K562 (cell line): ENCODE data around the gene IRF2BP1. TPM values are rescaled to one million over a fixed set of nuclear protein-coding genes. Genes with fewer than 3 reads are reported as not detected.

Source experiments
- ARID2 ChIP-seq: fragments of 450-650 bp; IDR thresholded peaks from 2 replicates; pipeline ENCODE4 v1.6.1; 2017; ENCODE audit warnings: antibody characterized with exemption, mild to moderate bottlenecking
- ATF3 ChIP-seq, 2 experiments: fragments of 450-650 bp in 1 of 2; sonication (generic) in 1 of 2; formaldehyde crosslinking in 1 of 2; IDR thresholded peaks in 1 of 2; conservative IDR thresholded peaks in 1 of 2; 2 replicates each; pipeline versions ENCODE4 v1.6.1 to v1.8.1; 2016 to 2023; ENCODE audit warnings: mild to moderate bottlenecking in 2 of 2, moderate library complexity in 2 of 2, inconsistent platforms in 1 of 2, missing genetic modification reagents in 1 of 2
- BRF1 ChIP-seq: IDR thresholded peaks from 3 replicates; pipeline ENCODE4 v1.6.1; 2011; ENCODE audit warnings: borderline replicate concordance, mild to moderate bottlenecking; ENCODE audit not compliant: insufficient read length; ENCODE audit errors: extremely low read depth
- CBX2 ChIP-seq: fragments of 200-600 bp; sonication (generic); IDR thresholded peaks from one replicate; pipeline ENCODE4 v1.6.1; 2012; ENCODE audit warnings: mild to moderate bottlenecking, low read length, inconsistent platforms; ENCODE audit not compliant: insufficient read depth, poor library complexity, severe bottlenecking
- CREB3L1 ChIP-seq: fragments of 450-650 bp; IDR thresholded peaks from 2 replicates; pipeline ENCODE4 v1.6.1; 2014; ENCODE audit warnings: low read depth, mild to moderate bottlenecking, moderate library complexity, borderline replicate concordance
- GATAD2B ChIP-seq: fragments of 450-650 bp; IDR thresholded peaks from 2 replicates; pipeline ENCODE4 v1.6.1; 2017; ENCODE audit warnings: mild to moderate bottlenecking, borderline replicate concordance
- HDGF ChIP-seq: fragments of 450-650 bp; IDR thresholded peaks from 2 replicates; pipeline ENCODE4 v1.6.1; 2016
- MAZ ChIP-seq, 2 experiments: fragments of 450-650 bp in 1 of 2; sonication (generic) in 1 of 2; formaldehyde crosslinking; IDR thresholded peaks in 1 of 2; conservative IDR thresholded peaks in 1 of 2; 2 replicates each; pipeline versions ENCODE4 v1.4.0 to v1.5.0; 2020; ENCODE audit warnings: mild to moderate bottlenecking in 1 of 2, missing genetic modification reagents in 1 of 2
- NFYB ChIP-seq: IDR thresholded peaks from 2 replicates; pipeline ENCODE4 v1.6.1; 2011; ENCODE audit warnings: mild to moderate bottlenecking, moderate library complexity; ENCODE audit not compliant: insufficient read length; ENCODE audit errors: extremely low read depth
- SAFB2 ChIP-seq: fragments of 200-400 bp; formaldehyde crosslinking; IDR thresholded peaks from 2 replicates; pipeline ENCODE4 v1.6.1; 2018; ENCODE audit warnings: borderline replicate concordance, low read length, low read depth, moderate library complexity; ENCODE audit not compliant: severe bottlenecking
- SUPT5H ChIP-seq: fragments of 450-650 bp; IDR thresholded peaks from 2 replicates; pipeline ENCODE4 v1.6.1; 2016
- TOE1 ChIP-seq, 2 experiments: fragments of 450-650 bp in 1 of 2; sonication (generic) in 1 of 2; formaldehyde crosslinking in 1 of 2; IDR thresholded peaks; 2 replicates each; pipeline versions ENCODE4 v1.7.1 to v1.8.0; 2016 to 2022; ENCODE audit warnings: borderline replicate concordance in 2 of 2, mild to moderate bottlenecking in 2 of 2, antibody characterized with exemption in 1 of 2, inconsistent platforms in 1 of 2, low read depth in 1 of 2, missing genetic modification reagents in 1 of 2, moderate library complexity in 1 of 2
- ZNF165 ChIP-seq: fragments of 250-450 bp; sonication (Bioruptor Pico); IDR thresholded peaks from 2 replicates; pipeline ENCODE4 v1.4.0; 2020; ENCODE audit warnings: borderline replicate concordance
- ZNF407 ChIP-seq: fragments of 450-650 bp; IDR thresholded peaks from 2 replicates; pipeline ENCODE4 v1.6.1; 2016; ENCODE audit warnings: low read depth
- ZNF717 ChIP-seq: fragments of 250-450 bp; sonication (Bioruptor Pico); IDR thresholded peaks from 2 replicates; pipeline ENCODE4 v1.5.0; 2021
- polyA plus RNA-seq, 8 experiments: library from polyadenylated mRNA; depleted of rRNA in 4 of 8; stranded (reverse) in 5 of 8; unstranded in 3 of 8; fragments of >200 nt; fragmentation: Nextera tagmentation in 2 of 8; fragmentation: Illumina TruSeq in 1 of 8; extraction: Ambion mirVana in 2 of 8; extraction: Trizol in 1 of 8; gene quantifications; 2 replicates each; pipeline versions ENCODE4 v1.2.1 to v1.2.3, GENCODE V29; 2011 to 2014; ENCODE audit warnings: inconsistent platforms in 1 of 8, missing spikeins in 1 of 8
- total RNA-seq, 7 experiments: library from RNA; depleted of rRNA in 6 of 7; stranded (reverse); fragments of >200 nt in 6 of 7; fragmentation: Illumina TruSeq in 2 of 7; extraction: Trizol in 2 of 7; gene quantifications; 2 replicates each; pipeline versions ENCODE4 v1.2.1 to v1.2.3, GENCODE V29; 2011 to 2021; ENCODE audit warnings: low replicate concordance in 1 of 7

Gene IRF2BP1
- total and polyA plus RNA-seq, 9 of the 15 experiments (the other 6 are each of a cell fraction or from before 2014, with no cell fraction given), result 0.61 to 35.9 (median 3.5) TPM

GRCh38 chr19:45876411-45877197 lies 9.3 kb downstream of the IRF2BP1 start (continued):
- TF ChIP-seq ZNF407 (peak; percentile 28; the same call in 1 of the 2 replicates), TOE1 (IDR thresholded peaks at IDR 0.05; ENCODE audit: borderline replicate concordance) (peak; percentile 73), TOE1 (CRISPR knock-in tag; IDR thresholded peaks at IDR 0.05; ENCODE audit: borderline replicate concordance, low read depth) (no peak), CBX2 (no peak), ZNF165 (CRISPR knock-in tag) (no peak), ATF3 (IDR thresholded peaks at IDR 0.05) (no peak), ATF3 (CRISPR knock-in tag; conservative IDR thresholded peaks at IDR 0.05) (no peak), SUPT5H (peak; percentile 66), BRF1 (no peak), GATAD2B (no peak; the same call in 1 of the 2 replicates), HDGF (peak; percentile 86; the same call in 1 of the 2 replicates), ZNF717 (CRISPR knock-in tag) (no peak), SAFB2 (no peak), MAZ (CRISPR knock-in tag; conservative IDR thresholded peaks at IDR 0.05 in 1 of 2, IDR thresholded peaks at IDR 0.05 in 1 of 2) (peak; percentile 73 to 74; a peak in 3 of 4 replicates), NFYB (no peak), CREB3L1 (peak; percentile 89), ARID2 (peak; percentile 45; the same call in 1 of the 2 replicates)
